ENCODE measurements around the gene ZNF469.

ZNF469 gene

DNA sequence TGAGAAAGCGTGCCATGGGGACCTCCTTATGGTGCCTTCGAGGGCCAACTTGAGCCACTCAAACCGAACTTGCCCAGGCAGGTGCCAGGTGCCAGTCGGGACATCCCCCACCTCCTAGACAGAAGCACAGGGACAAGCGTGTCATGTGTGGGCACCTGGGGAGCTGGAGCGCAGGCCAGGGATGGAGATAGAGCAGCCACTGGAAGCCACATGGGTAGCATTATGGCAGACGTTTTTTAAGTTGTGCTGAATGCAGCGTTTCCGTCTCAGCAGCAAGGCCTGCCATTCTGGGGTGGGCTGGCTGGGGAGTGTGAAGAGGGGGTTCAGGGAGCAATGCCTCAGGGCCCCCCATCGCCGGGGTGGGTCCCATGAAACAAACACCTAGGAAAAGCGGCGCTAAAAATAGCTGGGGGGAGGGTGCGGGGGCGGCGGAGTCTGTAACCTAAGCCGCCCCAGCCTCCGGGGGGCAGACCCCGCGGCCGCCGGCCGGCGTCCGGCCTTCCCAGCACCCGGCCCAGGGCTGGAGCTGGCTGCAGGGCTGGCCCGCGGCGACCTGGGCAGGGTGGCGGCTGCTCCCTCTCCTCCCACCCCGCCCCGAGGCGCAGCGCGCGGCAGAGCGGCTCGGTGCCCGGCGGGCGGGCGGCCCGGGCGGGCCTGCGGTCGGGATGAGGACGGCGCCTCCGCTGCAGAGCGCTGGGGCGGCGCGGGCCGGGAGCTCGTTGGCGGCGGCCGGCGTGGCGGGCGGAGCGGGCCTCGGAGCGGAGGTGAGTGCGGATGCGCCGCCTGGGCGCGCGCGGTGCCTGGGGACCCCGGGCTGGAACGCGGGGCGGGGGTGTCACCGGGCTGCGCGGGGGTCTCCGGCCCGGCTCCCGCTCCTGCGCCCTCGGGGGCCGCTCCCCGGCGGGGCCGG is at the start of gene ZNF469:
Gene ZNF469 (plus strand): TSS at position 469 of the 910 bp plus-strand sequence. CDS start 44,512 bp downstream, outside the sequence.
- no peak for DNase-seq

DNA sequence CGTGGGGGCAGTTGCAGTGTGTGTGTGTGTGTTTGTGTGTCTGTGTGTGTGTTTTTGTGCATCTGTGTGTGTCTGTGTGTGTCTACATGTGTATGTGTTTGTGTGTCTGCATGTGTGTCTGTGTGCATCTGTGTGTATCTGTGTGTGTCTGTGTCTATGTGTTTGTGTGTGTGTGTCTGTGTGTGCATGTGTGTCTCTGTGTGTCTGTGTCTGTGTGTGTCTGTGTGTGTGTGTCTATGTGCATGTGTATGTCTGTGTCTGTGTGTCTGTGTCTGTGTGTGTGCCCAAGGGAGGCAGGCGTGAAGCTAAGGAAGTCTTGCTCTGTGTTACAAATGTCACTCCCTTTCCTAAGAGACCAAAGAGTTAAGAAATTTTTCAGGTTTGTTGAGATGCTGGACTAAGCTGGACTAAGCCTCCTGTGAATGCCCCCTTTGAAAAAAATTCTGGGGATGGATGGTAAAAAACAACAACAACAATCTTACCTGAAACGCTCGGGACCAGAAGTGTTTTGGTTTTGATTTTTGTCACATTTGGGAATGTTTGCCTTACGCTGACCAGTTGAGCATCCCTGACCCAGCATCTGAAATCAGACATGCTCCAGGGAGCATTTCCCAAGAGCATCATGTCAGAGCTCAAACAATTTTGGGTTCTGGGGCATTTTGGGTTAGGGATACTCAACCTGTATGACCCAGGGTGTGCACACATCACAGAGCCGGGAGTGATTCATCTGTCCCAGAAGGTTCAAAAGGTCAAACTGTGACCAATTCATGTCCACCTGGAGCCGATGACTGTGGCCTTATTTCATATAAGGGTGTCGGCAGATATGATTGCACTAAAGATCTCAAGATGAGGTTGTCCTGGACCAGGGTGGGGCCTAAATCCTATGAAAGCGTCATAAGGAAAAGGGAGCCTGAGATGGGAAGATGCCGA is 48.6 kb upstream of the ZNF469 start:
- DNase-seq: no peak

DNA sequence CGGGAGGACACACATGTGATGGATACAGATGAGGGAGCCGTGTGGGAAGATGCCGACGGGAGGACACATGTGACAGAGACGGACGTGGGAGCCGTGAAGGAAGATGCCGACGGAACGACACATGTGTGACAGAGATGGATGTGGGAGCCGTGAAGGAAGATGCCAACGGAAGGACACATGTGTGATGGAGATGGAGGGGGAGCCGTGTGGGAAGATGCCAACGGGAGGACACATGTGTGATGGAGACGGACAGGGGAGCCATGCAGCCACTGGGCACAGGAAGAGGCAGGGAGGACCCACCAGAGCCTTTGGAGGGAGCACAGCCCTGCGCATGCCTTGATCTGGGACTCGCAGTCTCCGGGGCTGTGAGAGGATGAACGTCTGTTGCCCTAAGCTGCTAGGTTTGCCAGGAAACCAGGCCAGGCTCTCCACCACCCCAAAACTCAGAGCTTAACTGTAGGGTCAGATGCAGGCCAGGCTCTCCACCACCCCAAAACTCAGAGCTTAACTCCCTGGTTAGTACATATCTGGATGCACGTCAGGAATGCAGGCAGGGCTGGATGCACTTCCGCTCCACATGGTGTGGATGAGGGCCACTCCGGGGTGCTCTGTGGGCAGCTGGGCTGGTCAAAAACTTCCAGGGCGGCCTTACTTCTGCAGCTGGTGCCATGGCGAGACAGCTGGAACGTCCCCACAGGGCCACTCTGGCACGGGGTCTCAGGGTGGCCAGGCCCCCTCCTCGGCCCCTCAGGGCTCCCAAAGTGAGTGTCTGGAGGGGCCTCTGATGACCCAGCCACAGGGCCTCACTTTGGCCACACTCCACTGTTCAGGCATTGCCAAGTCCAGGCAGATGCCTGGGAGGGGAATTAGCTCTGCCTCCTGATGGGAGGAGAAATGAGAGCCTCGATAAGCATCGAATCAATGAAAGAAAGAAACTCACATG is 47.7 kb upstream of the ZNF469 start:
- no peak for DNase-seq

GRCh38 chr16:88337021-88337420 is 45.7 kb upstream of the ZNF469 start:
- DNase-seq: no peak

DNA sequence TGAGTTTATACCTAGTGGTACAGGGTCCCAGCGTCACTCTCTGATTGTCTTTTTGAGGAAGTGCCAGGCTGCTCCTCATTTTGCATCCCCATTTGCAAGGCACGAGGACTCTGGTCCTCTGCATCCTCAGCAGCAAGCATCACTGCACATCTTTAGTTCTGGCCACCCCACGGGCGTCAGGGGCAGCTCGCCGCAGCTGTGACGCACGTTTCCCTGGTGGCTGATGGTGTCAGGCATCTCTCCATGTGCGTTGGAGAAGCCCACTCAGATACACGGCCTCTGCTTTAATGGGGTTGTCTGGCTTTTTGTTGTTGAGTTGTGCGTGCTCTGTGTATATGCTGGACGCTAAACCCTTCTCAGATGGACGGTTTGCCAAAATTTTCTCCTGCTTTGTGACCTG is 45.2 kb upstream of the ZNF469 start:
- DNase-seq: no peak

GRCh38 chr16:88338111-88338510 is 44.6 kb upstream of the ZNF469 start:
- DNase-seq: no peak

DNA sequence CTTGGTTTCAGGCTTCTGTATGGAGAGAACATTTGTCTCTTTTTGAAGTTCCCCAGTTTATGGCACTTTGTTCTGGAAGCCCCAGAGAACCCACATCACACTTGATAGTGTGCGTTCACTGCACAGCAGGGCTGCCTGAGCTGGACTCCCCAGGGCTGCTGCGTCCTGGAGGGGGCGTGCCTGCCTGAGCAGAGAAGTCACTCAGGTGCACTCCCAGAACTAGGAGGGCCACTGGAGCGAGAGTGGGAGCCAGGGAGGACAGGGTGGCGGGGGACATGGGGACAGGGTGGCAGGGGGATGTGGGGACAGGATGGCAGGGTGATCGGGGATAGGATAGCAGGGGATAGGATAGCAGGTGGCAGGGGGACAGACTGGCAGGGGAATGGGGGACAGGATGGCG is 43.9 kb upstream of the ZNF469 start:
- no peak for DNase-seq

GRCh38 chr16:88339930-88340754 is 42.6 kb upstream of the ZNF469 start:
- DNase-seq: no peak

GRCh38 chr16:88340755-88341150 is 42.0 kb upstream of the ZNF469 start:
- DNase-seq: no peak

GRCh38 chr16:88341551-88342290 is 41.0 kb upstream of the ZNF469 start:
- no peak for DNase-seq

DNA sequence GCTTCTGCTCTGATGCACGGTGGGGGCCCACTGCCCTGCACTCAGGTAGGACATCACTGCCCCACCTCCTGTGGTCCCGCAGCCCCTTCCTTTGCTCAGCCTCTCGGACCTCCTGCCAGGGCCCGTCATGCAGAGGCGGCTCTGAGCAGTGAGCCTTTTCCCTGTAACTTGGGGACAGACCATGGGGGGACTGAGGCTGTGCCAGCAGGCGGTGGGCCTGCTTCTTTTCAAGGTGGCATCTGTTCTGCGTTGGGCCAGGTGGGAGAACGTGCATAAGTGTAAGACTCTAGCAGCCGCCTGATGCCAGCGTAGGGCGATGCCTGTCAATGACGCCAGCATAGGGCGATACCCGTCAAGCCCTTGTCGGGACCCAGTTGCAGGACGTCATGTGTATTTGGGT is 40.3 kb upstream of the ZNF469 start:
- no peak for DNase-seq

DNA sequence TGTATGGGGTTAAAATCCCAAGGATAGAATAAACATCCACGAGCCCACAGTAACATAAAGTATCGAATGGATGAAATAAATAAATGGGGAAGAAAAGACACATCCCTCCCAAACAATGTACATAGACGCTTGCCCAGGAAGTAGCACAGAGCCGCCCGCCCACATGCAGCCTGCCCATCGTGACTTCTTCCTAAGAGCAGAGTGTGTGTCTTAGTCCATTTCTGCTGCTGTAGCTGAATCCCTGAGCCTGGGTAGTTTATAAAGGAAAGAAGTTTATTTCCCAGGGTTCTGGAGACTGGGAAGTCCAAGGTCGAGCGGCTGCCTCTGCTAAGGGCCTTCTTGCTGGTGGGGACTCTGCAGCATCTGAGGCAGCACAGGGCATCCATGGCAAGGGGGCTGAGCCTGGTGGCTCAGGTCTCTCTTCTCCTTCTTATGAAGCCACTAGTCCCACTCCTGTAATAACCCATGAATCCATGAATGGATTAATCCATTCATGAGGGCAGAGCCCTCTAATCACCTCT is 39.4 kb upstream of the ZNF469 start:
- no peak for DNase-seq

- DNase-seq: no peak
Observed at GRCh38 chr16:88344411-88345030, 38.2 kb upstream of the ZNF469 start.

DNA sequence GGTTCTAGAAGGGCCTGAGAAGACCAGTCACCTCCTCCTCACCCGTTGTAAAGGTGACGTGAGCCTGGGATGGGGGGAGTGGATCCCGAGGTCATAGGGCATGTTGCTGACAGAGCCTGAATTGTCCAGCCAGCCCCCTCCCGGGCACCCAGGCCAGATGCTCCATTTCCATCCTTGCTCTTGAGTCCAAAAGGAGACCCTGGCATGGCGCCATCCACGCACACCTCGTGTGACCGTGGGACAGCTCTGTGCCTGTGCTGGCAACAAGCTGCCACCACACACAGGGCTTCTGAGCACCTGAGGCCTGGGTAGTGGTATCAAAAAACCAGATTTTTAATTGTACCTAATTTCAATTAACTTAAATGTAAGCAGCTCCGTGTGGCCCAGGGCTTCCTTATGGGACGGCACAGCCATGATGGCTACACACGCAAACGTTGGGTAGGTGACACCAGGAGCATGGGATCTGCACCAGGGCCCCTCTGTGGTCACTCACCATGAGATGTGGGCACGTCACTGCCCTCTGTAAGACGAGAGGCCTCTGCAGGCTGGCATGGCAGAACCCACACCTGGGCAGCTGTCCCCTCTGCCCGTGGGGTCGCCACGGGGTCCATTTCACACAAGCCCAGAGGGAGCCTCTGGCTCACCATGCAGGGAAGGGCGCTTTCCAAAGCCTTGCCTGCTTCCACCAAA is 37.6 kb upstream of the ZNF469 start:
- no peak for DNase-seq

DNA sequence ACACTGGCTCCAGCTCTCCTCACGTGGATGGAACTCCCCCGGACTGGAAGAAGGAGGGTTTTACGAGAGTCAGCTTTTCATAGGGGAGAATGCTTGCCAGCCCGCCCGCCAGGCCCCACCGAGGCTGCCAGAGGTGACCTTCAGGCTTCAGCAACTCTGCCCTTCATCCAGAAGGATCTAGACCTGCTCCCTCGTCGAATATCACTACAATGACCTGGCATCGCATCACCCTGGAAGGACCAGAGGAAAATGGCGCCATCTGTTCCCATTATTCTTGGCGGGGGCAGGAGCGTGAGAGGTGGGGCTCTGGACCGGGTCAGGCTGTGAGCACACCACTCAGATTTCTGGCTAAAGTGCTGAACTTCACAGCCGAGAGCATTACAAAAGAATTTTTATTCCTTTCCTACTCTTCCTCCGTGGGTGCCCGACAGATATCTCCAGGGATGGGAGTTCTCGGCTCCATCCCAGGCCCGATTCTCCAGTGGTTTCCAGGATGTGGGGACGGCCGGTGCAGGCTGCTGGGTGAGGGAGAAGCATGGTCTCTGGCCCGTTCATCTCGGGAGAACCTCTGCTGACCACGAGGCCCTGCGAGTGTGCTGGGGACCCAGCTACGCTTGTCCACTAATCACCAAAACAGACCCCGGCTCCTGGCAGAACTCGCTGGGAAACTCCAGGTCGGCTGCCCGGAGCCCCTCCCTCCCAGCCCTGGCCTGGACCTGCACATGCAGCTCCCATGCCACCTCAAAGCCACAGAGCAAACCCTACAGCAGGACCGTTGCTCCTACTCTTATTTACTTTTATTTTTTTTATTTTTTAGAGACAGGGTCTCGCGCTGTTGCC is 36.8 kb upstream of the ZNF469 start:
- DNase-seq: no peak

GRCh38 chr16:88346680-88347505 is 35.9 kb upstream of the ZNF469 start:
- DNase-seq: no peak

- no peak for DNase-seq
Observed at GRCh38 chr16:88347656-88348376, 34.9 kb upstream of the ZNF469 start.
